ENCODE data around the gene MYBBP1A.

DNA sequence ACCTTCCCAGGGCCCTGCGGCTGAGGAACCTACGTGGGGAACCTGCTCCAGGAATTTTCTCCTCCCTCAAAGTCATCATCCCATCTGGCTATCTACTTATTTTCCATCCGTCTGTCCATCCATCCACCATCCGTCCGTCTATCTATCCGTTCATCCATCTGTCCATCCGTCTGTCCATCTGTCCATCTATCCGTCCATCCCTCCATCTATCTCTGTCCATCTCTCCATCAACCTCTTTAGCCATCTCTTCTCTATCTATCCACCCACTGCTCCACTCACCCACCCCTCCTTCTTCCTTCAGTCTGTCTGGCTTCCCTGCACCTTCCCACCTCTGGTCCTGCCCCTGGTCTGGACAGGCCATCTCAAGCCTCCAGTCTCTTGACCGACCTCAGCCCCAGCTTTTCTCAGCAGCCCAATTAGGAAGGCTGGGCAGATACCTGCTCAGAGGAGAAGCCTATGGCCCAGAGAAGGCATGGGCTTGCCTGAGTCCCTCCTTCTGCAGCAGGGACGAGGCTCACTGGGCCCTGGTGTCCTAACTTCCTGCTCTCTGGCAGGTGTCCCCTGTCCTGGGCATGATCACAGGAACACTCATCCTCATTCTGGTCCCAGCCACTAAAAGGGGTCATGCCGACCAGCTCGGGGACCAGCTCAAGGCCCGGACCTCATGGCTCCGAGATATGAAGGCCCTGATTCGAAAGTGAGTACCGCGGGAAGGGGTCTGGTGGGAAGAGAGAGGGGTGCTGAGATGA is 23.0 kb downstream of the MYBBP1A start:
- TF ChIP-seq, protein P1, sequence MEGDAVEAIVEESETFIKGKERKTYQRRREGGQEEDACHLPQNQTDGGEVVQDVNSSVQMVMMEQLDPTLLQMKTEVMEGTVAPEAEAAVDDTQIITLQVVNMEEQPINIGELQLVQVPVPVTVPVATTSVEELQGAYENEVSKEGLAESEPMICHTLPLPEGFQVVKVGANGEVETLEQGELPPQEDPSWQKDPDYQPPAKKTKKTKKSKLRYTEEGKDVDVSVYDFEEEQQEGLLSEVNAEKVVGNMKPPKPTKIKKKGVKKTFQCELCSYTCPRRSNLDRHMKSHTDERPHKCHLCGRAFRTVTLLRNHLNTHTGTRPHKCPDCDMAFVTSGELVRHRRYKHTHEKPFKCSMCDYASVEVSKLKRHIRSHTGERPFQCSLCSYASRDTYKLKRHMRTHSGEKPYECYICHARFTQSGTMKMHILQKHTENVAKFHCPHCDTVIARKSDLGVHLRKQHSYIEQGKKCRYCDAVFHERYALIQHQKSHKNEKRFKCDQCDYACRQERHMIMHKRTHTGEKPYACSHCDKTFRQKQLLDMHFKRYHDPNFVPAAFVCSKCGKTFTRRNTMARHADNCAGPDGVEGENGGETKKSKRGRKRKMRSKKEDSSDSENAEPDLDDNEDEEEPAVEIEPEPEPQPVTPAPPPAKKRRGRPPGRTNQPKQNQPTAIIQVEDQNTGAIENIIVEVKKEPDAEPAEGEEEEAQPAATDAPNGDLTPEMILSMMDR (IDR thresholded peaks at IDR 0.05) = no peak
- TF ChIP-seq POLR2A (IDR thresholded peaks at IDR 0.05) (no peak), POLR2AphosphoS5 (IDR thresholded peaks at IDR 0.05; ENCODE audit: insufficient read depth in 1 of 2, low read depth in 1 of 2) (no peak)
